Colonic mucosa (tissue), 4 donors: Measurements from ENCODE around the gene TACC2. TPM values are rescaled to one million over a fixed set of nuclear protein-coding genes. Genes with fewer than 3 reads are reported as not detected.

Experiments
- DNase-seq: peaks from one replicate; pipeline ENCODE4 v3.0.0-alpha.2; 2020
- H3K27ac ChIP-seq: fragments of 200-600 bp; one replicate; pipeline ENCODE4 v1.8.0; 2021
- H3K27me3 ChIP-seq: fragments of 200-600 bp; one replicate; pipeline ENCODE4 v1.8.0; 2021
- H3K36me3 ChIP-seq: fragments of 200-600 bp; one replicate; pipeline ENCODE4 v1.8.0; 2021
- H3K4me1 ChIP-seq: fragments of 200-600 bp; one replicate; pipeline ENCODE4 v1.8.0; 2021; ENCODE audit warnings: mild to moderate bottlenecking
- H3K4me3 ChIP-seq: fragments of 200-600 bp; one replicate; pipeline ENCODE4 v1.8.0; 2021
- H3K9ac ChIP-seq, 2 donors: one replicate each; pipeline ENCODE4 v1.7.0; 2013; ENCODE audit warnings: control low read depth in 2 of 2, low read depth in 2 of 2, low read length in 2 of 2
- H3K9me3 ChIP-seq: fragments of 200-600 bp; one replicate; pipeline ENCODE4 v1.8.0; 2021
- CTCF ChIP-seq: fragments of 200-600 bp; IDR thresholded peaks from one replicate; pipeline ENCODE4 v1.8.0; 2022; ENCODE audit warnings: antibody characterized with exemption, mild to moderate bottlenecking
- intact Hi-C: fragments of 100-400 bp; cut with DNase I; formaldehyde crosslinking; loops from one replicate; pipeline ENCODE4 v1.14.1; 2022
- total RNA-seq, 2 donors: library from RNA; stranded (reverse); fragmentation: NEBNext Ultra II Directional in 1 of 2; extraction: Animal tissue kit (Norgen Biotek cat#: 25700) in 1 of 2; gene quantifications; one replicate each; pipeline ENCODE4 v1.2.1, GENCODE V29; 2021
- donor health status: healthy.
- donor health status: DM: no; HTN: no; CAD: no.
- donor health status: DM: no; HTN: no; CAD: no.

The TACC2 gene
- total RNA-seq, 2 donors from 2014 or later: 90.0 to 93.2 TPM

GRCh38 chr10:122143238-122143841 lies 154.4 kb downstream of the TACC2 start:
- no peak for DNase-seq
- no peaks in the 10 kb centered on the region for H3K4me1 ChIP-seq
- no peak overlapping the region for H3K27ac ChIP-seq
- intact Hi-C loops: no loop called here
- H3K9ac ChIP-seq: peak overlapping the region in 1 of 2 donors; percentile 20
- no peaks in the 10 kb centered on the region for H3K9me3 ChIP-seq
- no peak overlapping the region for H3K4me3 ChIP-seq
- no peaks in the 10 kb centered on the region for H3K36me3 ChIP-seq
- H3K27me3 ChIP-seq: no peaks in the 10 kb centered on the region
- TF ChIP-seq CTCF: no peak

GRCh38 chr10:122144199-122144598 lies 155.2 kb downstream of the TACC2 start:
- Histone ChIP-seq H3K27ac (no peak overlapping the region), H3K9ac (no peak overlapping the region), H3K4me1 (no peaks in the 10 kb centered on the region), H3K27me3 (no peaks in the 10 kb centered on the region), H3K36me3 (no peaks in the 10 kb centered on the region), H3K4me3 (no peak overlapping the region), H3K9me3 (no peaks in the 10 kb centered on the region)
- no peak for DNase-seq
- no peak for TF ChIP-seq CTCF
- intact Hi-C loops: no loop called here

GRCh38 chr10:122145113-122145512 lies 156.2 kb downstream of the TACC2 start:
- Histone ChIP-seq H3K9ac (no peak overlapping the region), H3K4me1 (no peaks in the 10 kb centered on the region), H3K27me3 (no peaks in the 10 kb centered on the region), H3K9me3 (no peaks in the 10 kb centered on the region), H3K4me3 (no peak overlapping the region), H3K36me3 (no peaks in the 10 kb centered on the region), H3K27ac (no peak overlapping the region)
- TF ChIP-seq CTCF: no peak
- no peak for DNase-seq
- intact Hi-C loops: no loop called here

- Histone ChIP-seq H3K9ac (no peak overlapping the region), H3K4me3 (no peak overlapping the region), H3K27me3 (no peaks in the 10 kb centered on the region), H3K4me1 (no peaks in the 10 kb centered on the region), H3K36me3 (no peaks in the 10 kb centered on the region), H3K27ac (peak overlapping the region; percentile 52), H3K9me3 (no peaks in the 10 kb centered on the region)
- DNase-seq: no peak
- TF ChIP-seq CTCF: no peak
- intact Hi-C loops: no loop called here
Observed at GRCh38 chr10:122147663-122148062, 158.7 kb downstream of the TACC2 start.

GRCh38 chr10:122148876-122149560 lies 160.1 kb downstream of the TACC2 start:
- Histone ChIP-seq H3K9ac (no peak overlapping the region), H3K27me3 (no peaks in the 10 kb centered on the region), H3K9me3 (no peaks in the 10 kb centered on the region), H3K4me1 (no peaks in the 10 kb centered on the region), H3K36me3 (no peaks in the 10 kb centered on the region), H3K27ac (peak overlapping the region; percentile 52), H3K4me3 (no peak overlapping the region)
- TF ChIP-seq CTCF: no peak
- intact Hi-C loops: no loop called here
- DNase-seq: no peak
